DOHH2 (cell line): ENCODE measurements around the gene RNF187.

Source experiments
- H3F3A ChIP-seq: fragments of 200-600 bp; sonication (generic), shearing (Covaris generic); 2 replicates; pipeline ENCODE4 v1.6.0; 2016; ENCODE audit warnings: antibody characterized with exemption, mild to moderate bottlenecking; ENCODE audit not compliant: control insufficient read depth, insufficient read depth
- H3K27ac ChIP-seq: fragments of 200-600 bp; sonication (generic); 2 replicates; pipeline ENCODE4 v1.5.1; 2014; ENCODE audit warnings: low read depth, mild to moderate bottlenecking, low read length, moderate library complexity
- H3K27me3 ChIP-seq: fragments of 200-600 bp; sonication (generic); 2 replicates; pipeline ENCODE4 v1.6.1; 2014; ENCODE audit warnings: mild to moderate bottlenecking, low read length, mixed read lengths; ENCODE audit not compliant: control insufficient read depth
- H3K36me3 ChIP-seq: fragments of 200-600 bp; sonication (generic); 2 replicates; pipeline ENCODE4 v1.6.1; 2014; ENCODE audit warnings: mild to moderate bottlenecking, low read length, moderate library complexity, mixed read lengths; ENCODE audit not compliant: control insufficient read depth
- H3K4me1 ChIP-seq: fragments of 200-600 bp; sonication (generic); 2 replicates; pipeline ENCODE4 v1.6.1; 2014; ENCODE audit warnings: mild to moderate bottlenecking, low read length, mixed read lengths; ENCODE audit not compliant: control insufficient read depth
- H3K4me2 ChIP-seq: fragments of 200-600 bp; sonication (generic); 2 replicates; pipeline ENCODE4 v1.6.0; 2014; ENCODE audit warnings: mild to moderate bottlenecking, low read length, moderate library complexity
- H3K4me3 ChIP-seq: fragments of 200-600 bp; sonication (generic); 2 replicates; pipeline ENCODE4 v1.5.1; 2014; ENCODE audit warnings: mild to moderate bottlenecking, low read length, mixed read lengths
- H3K79me2 ChIP-seq: fragments of 200-600 bp; sonication (generic); 2 replicates; pipeline ENCODE4 v1.6.1; 2014; ENCODE audit warnings: mild to moderate bottlenecking, low read length, mixed read lengths; ENCODE audit not compliant: control insufficient read depth
- H3K9me2 ChIP-seq: fragments of 200-600 bp; sonication (generic); replicated peaks from 2 replicates; pipeline ENCODE4 v1.6.1; 2014; ENCODE audit warnings: mild to moderate bottlenecking, low read length, mixed read lengths; ENCODE audit not compliant: control insufficient read depth
- H3K9me3 ChIP-seq: fragments of 200-600 bp; sonication (generic); 2 replicates; pipeline ENCODE4 v1.6.1; 2014; ENCODE audit warnings: antibody characterized with exemption, low read length, mixed read lengths; ENCODE audit not compliant: control insufficient read depth, insufficient read depth
- H4K20me1 ChIP-seq: fragments of 200-600 bp; sonication (generic); 2 replicates; pipeline ENCODE4 v1.6.0; 2014; ENCODE audit warnings: low read depth, mild to moderate bottlenecking, antibody characterized with exemption, low read length, moderate library complexity; ENCODE audit not compliant: control insufficient read depth, insufficient read depth
- EZH2phosphoT487 ChIP-seq: fragments of 200-600 bp; sonication (generic); IDR thresholded peaks from 2 replicates; pipeline ENCODE4 v1.6.1; 2017; ENCODE audit warnings: borderline replicate concordance, mild to moderate bottlenecking, antibody characterized with exemption, low read length, moderate library complexity, mixed read lengths
- TF ChIP-seq, protein P1 (sequence below): fragments of 200-600 bp; sonication (generic); IDR thresholded peaks from one replicate; pipeline ENCODE4 v1.5.1; 2014; ENCODE audit warnings: antibody characterized with exemption, mild to moderate bottlenecking, low read depth, low read length; ENCODE audit not compliant: poor library complexity, severe bottlenecking

RNF187 gene

DNA sequence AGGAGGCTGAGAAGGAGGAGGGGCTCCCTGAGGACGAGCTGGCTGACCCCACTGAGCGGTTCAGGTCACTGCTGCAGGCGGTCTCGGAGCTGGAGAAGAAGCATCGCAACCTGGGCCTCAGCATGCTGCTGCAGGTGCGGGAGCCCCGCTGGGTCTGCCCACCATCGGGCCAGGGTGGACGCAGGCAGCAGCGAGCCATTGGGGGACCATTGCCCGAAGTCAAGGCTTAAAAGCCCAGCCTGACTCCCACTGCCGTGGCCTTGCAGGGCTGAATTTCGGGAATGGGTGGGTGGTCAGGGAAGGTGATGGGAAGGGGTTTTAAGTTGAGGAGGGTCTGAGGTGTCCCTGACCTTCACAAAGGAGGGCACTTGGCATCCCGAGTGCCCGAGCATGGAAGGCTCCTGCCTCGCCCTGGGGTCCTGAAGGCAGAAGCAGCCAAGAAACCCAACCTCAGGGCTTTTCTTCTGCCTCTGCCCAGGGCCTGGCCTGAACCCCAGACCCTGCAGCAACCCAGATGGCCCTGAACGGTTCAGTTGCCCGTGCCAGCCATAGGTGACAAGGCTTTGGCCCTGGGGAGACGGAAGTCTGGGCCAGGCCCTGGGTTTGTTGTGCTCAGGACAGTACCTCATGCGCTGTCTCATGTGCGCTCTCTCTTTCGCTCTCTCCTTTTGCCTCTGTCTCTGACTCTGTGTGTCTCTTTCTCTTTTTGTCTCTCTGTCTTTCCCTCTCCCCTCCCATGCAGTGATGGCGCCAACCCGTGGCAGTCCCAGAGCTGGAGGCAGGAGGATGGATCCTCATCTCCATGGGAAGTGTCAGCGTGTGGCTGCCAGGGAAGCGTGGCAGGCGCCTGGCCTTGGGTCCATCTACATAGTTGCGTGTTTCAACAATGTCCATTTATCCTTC, 6.2 kb downstream of the RNF187 start:
- H3K36me3 ChIP-seq: peaks cover 84% of the 10 kb centered on the region
- no peak overlapping the region for H3K27ac ChIP-seq
- no peaks in the 10 kb centered on the region for H3K9me3 ChIP-seq
- no peaks in the 10 kb centered on the region for H4K20me1 ChIP-seq
- peaks cover 37% of the 10 kb centered on the region for H3K79me2 ChIP-seq
- peaks cover 6% of the 10 kb centered on the region; the same call in 1 of the 2 replicates for H3F3A ChIP-seq
- no peak overlapping the region for H3K4me2 ChIP-seq
- no peaks in the 10 kb centered on the region for H3K27me3 ChIP-seq
- no peak overlapping the region for H3K4me3 ChIP-seq
- peaks cover 28% of the 10 kb centered on the region for H3K4me1 ChIP-seq
- TF ChIP-seq EZH2phosphoT487: no peak
- TF ChIP-seq, protein P1, sequence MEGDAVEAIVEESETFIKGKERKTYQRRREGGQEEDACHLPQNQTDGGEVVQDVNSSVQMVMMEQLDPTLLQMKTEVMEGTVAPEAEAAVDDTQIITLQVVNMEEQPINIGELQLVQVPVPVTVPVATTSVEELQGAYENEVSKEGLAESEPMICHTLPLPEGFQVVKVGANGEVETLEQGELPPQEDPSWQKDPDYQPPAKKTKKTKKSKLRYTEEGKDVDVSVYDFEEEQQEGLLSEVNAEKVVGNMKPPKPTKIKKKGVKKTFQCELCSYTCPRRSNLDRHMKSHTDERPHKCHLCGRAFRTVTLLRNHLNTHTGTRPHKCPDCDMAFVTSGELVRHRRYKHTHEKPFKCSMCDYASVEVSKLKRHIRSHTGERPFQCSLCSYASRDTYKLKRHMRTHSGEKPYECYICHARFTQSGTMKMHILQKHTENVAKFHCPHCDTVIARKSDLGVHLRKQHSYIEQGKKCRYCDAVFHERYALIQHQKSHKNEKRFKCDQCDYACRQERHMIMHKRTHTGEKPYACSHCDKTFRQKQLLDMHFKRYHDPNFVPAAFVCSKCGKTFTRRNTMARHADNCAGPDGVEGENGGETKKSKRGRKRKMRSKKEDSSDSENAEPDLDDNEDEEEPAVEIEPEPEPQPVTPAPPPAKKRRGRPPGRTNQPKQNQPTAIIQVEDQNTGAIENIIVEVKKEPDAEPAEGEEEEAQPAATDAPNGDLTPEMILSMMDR: no peak
- no peaks in the 10 kb centered on the region for H3K9me2 ChIP-seq

DNA sequence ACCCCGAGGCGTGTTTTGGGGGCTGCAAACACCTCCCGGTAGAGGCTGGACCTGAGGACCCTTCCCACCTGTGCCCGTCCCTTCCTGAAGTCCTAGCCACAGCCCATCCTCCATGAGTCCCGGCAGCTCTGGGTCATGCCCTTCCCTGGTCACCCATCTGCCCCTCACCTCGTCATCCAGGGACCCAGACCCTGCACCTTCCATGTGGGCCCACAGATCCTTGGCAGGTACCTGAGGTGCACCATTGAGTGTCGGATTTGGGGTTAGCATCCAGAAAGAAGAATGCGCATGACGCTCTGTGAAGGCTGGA, 6.8 kb downstream of the RNF187 start:
- H3K79me2 ChIP-seq: peaks cover 31% of the 10 kb centered on the region
- no peaks in the 10 kb centered on the region for H3K27me3 ChIP-seq
- H3K27ac ChIP-seq: no peak overlapping the region
- no peaks in the 10 kb centered on the region for H3K9me2 ChIP-seq
- H3K4me2 ChIP-seq: no peak overlapping the region
- peaks cover 22% of the 10 kb centered on the region for H3K4me1 ChIP-seq
- no peaks in the 10 kb centered on the region for H4K20me1 ChIP-seq
- H3F3A ChIP-seq: peaks cover 8% of the 10 kb centered on the region
- H3K4me3 ChIP-seq: no peak overlapping the region
- TF ChIP-seq, protein P1: no peak
- no peak for TF ChIP-seq EZH2phosphoT487
- peaks cover 78% of the 10 kb centered on the region for H3K36me3 ChIP-seq
- no peaks in the 10 kb centered on the region for H3K9me3 ChIP-seq

GRCh38 chr1:228494391-228494790, 7.2 kb downstream of the RNF187 start:
- H3F3A ChIP-seq: peaks cover 11% of the 10 kb centered on the region
- H4K20me1 ChIP-seq: no peaks in the 10 kb centered on the region
- TF ChIP-seq, protein P1: no peak
- TF ChIP-seq EZH2phosphoT487: no peak
- peaks cover 21% of the 10 kb centered on the region for H3K4me1 ChIP-seq
- H3K79me2 ChIP-seq: peaks cover 27% of the 10 kb centered on the region
- H3K4me2 ChIP-seq: no peak overlapping the region
- no peaks in the 10 kb centered on the region for H3K27me3 ChIP-seq
- H3K9me2 ChIP-seq: no peaks in the 10 kb centered on the region
- no peak overlapping the region for H3K27ac ChIP-seq
- H3K9me3 ChIP-seq: no peaks in the 10 kb centered on the region
- H3K4me3 ChIP-seq: no peak overlapping the region
- peaks cover 74% of the 10 kb centered on the region for H3K36me3 ChIP-seq
